ENCODE data around the gene NR1I3.

- TF ChIP-seq CHD2 (IDR thresholded peaks at IDR 0.05; ENCODE audit: low read length, partially characterized antibody), result no peak
- TF ChIP-seq RAD21 (IDR thresholded peaks at IDR 0.05; ENCODE audit: low read length), result peak; percentile 38; the same call in 1 of the 2 replicates
- TF ChIP-seq CTCF (IDR thresholded peaks at IDR 0.05), result peak; percentile 50
- no peak for TF ChIP-seq ZBTB33 (IDR thresholded peaks at IDR 0.05; ENCODE audit: borderline replicate concordance, low read depth)
- no peak for TF ChIP-seq USF2 (IDR thresholded peaks at IDR 0.05; ENCODE audit: borderline replicate concordance, low read depth, low read length)
- no peak for TF ChIP-seq SIN3A (IDR thresholded peaks at IDR 0.05; ENCODE audit: borderline replicate concordance, low read depth, low read length)
- TF ChIP-seq TAF1 (IDR thresholded peaks at IDR 0.05; ENCODE audit: borderline replicate concordance, low read depth, low read length), result no peak
Measured at GRCh38 chr1:161180639-161181038, 57.4 kb downstream of the NR1I3 start.
